HG03097 (cell line): Measurements from ENCODE around the gene CFAP61.
"Not testable (repeated sequence)": the region's sequence is repeated elsewhere in the genome, so short reads cannot be mapped to it uniquely, and the experiment has no call there.

Experiments used
- ATAC-seq: cut with Tn5 transposase; IDR thresholded peaks from one replicate; pipeline ENCODE4 v1.9.1; 2021; ENCODE audit not compliant: unreplicated experiment, low FRiP score

CFAP61 gene

DNA sequence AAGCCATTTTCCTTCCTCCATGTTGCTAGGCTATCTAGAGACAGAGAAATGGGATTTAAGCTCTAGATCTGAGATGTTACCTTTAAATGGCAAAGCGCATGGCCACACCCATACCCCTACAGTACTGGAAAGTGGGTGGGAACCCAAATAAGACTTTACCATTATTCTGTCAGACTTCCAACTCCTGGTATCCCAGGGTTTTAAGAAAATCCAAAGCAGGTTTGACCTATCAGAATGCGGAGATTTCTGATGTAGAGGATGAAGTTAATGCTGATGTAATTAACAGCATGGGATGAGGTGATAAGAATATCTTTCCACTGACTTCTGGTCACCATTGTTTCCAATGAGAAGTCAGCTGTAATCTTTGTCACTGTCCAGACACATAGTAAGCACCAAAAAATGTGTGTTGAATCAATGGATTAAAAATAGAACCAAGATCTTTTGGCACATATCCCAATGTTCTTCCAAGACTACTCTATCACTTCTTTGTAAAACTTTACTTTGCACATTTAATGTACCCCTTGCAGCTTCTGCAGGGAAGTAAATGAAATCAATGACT, 174.8 kb downstream of the CFAP61 start:
- no peak for ATAC-seq

DNA sequence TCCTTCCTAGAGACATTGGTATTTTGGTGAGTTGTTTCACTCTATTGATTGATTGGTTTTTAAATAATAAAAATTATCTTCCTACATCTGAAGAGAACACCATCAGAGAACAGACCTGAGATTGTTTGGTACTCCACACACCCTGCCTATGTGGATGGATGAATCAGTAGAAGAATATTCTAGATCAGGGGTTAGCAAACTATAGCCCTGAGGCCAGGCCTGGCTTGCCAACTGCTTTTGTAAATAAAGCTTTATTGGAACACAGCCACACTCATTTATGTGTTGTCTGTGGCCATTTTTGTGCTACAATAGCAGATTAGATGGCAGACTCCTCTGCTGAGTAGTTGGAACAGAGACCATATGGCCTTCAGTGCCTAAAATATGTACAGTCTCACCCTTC, 176.0 kb downstream of the CFAP61 start:
- no peak for ATAC-seq

DNA sequence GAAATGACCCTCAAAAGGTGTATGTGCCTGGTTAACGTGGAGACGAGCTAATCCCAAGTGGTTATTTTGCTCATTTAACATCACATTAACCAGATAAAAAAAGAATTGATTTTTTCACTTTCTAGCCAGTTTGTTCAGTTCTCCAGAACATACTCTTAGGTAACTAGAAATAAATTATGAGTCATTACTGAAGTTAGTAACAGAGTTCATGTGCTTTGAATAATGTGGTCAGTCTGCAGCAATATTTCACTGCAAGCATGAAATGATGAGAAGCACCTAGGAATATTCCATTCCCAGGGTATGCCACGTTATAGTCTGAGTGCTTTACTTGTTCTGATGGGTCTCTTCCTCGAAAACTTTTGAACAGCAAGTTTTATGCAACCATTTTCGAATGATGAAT, 177.3 kb downstream of the CFAP61 start:
- no peak for ATAC-seq

DNA sequence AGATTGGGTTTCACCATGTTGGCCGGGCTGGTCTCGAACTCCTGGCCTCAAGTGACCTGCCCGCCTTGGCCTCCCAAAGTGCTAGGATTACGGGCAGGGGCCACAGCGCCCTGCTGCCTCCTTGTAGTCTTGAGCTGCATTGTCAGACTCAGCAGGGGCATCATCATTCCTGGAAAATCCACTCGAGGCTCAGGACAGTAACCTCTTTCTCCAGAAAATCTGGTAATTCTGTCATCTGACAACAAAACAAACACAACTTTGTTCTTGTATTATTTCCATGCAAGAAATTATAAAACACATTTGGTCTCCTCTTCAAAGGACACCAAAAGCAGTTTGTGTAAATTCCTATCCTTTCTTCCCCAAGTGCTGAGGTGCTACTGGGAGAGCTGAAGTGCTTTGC, 178.4 kb downstream of the CFAP61 start:
- no peak for ATAC-seq

DNA sequence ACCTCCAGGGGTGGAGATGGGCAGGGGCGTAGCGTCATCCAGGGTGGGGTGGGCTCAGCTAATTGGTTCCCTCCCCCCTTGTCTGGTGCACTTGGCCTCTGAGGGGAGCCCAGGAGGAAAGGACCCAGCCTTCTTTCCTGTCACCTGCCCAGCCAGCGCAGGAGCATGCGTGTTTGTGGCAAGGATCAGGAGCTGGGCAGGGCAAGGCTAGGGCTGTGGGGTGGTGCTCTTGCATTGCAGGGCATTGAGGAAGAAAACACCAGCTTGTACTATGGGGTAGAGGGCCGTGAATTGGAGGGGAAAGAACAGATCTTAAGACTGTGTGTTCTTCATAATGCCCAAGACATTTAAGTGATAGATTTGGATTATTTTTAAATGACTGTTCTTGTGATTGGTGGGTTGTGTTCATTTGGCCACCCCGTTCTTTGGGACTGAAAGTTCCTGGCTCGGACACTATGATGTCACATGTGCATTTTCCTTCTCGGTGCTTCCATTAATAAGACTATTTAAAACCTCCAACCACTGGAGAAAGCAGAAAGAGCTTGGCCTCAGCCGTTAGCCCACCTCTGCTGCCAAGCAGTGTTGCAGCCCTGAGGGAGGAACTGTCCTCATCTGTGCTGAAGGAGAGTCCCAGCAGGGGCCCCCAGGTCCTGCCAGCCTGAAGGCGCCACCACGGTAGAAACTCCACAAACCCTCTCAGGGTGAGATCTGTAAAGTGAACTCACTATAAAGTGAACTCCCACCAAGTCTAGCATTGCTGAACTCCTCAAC, 179.4 kb downstream of the CFAP61 start:
- ATAC-seq, result no peak

DNA sequence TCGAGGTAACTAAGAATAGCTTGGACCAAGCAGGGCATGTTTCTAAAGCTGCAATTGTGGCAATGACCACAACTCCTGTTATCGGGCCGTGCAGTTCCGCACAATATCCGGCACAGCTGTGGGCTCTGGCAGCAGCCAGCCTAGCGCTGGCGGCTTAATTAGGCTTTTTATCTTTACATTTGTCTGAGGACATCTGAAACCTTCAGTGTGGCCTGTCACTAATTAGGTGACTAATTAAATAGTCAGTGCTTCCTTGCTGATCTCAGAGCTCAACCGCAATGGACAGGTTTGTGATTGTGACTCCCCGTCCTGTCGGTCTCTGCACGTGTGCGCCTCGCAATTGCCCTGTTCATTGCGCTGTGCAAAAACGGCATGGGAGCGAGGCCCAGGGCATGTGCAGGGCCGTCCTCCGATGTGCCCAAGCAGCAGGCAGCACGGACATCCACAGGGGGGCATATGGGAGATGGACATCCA, 180.7 kb downstream of the CFAP61 start:
- ATAC-seq, result no peak

DNA sequence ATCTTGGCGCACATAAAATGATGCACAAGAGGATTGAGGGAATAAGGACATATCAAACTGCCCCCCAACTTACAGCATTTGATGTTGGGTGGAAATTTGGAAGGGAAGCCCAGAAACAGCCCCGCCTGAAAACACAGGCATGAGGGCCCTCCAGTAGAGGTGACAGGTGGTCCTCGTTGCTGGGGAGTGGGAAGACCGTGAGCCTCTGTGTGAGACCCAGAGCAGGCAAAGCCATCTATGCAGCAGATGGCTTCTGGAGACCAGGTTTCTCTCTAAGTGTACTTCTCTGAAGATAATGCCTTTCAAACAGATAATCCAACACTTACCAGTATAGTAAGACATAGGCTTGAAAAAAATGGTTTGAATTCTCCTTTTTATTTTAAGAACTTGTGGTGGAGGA, 183.3 kb downstream of the CFAP61 start:
- no peak for ATAC-seq

DNA sequence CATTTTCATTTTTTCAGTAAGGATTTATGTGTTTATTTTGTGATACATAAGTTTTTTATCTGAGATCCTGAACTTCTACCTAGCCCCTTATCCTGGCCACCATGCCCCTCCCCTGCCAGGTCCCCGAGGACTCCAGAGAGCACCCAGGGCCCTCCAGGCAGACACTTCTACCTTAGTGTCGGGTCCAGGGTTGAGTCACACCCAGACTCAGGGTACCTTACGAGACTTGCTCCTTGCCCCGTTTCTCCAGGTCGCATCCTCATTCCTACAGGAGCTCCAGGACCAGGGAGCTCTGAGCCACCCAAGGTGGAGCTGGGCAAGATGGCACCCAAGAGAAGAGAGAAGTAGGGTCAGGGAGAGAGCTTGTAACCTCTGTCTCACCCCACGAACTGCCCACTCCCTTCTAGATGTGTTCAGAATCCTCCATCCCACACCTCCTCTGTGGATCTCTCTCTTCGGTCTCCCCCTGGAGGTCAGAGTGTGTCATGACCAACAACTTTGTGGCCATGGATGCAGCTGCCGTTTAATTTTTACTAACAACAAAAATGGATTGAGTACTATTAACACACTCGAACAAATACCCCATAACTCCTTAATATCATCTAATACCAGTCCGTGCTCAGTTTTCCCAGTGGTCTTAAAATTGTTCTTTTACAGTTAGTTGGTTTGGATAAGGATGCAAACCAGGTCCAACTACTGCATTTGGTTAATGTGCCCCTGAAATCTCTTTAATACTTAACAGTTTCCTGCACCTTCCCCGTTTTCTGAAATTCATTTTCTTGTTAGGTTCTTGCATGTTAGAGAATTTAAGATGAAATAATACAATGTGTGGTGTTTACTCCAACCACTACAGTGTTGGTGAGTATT, 185.0 kb downstream of the CFAP61 start:
- ATAC-seq, result no peak

DNA sequence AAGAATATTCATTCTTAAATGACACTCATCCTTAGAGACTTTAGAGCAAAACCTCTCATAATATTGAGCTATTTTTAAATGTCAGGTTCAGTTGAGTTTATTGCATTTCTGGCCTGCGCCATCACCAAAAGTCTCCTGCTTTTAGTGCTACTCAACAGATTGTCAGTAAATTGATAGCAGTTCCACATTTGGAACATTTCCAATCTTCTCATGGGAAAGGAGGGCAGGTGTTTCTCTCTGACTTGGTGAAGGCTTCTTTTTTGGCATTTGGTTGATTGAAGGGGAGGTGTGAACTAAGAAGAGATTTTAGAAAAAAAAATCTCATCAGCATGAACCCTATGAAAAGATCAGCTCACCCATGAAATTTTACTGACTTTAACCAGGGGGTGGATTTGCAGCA, 189.6 kb downstream of the CFAP61 start:
- ATAC-seq, result no peak

DNA sequence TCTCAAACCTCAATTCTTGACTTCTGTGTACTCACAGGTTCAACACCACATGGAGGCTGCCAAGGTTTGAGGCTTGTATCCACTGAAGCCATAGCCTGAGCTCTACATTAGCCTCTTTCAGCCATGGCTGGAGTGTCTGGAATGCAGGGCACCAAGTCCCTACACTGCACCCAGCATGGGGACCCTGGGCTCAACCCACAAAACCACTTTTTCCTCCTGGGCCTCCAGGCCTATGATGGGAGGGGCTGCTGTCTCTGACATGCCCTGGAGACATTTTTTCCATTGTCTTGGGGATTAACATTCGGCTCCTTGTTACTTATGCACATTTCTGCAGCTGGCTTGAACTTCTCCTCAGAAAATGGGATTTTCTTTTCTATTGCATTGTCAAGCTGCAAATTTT, 192.1 kb downstream of the CFAP61 start:
- ATAC-seq, result not testable (repeated sequence)

DNA sequence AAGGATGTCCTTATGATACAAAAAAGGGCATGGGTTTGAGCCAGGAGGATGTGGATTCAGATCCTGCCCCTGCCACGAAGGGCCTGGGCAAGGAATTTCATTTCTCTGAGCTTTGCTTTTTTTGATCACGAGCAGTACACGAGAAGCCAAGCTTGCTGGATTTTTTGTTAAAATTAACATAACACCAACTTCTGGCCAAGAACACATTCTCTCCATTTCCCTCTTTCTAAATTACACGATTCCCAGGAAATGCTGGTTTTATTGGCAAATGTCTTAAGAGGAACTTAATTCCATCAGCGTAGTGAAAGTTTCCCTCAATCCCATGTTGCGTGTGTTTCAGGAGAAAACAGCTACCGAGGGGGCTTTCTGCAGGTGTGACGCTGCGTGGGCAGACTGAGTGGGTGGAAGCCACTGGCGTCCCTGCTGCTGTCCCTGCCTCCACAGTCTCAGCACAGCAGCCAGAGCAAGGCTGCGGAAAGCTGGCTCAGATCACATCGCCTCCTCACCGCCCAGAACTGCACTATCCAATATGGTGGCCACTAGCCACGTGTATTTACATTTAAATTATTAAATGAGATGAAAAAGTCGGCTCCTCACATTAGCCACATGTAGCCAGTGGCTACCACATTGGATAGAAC, 194.8 kb downstream of the CFAP61 start:
- no peak for ATAC-seq

DNA sequence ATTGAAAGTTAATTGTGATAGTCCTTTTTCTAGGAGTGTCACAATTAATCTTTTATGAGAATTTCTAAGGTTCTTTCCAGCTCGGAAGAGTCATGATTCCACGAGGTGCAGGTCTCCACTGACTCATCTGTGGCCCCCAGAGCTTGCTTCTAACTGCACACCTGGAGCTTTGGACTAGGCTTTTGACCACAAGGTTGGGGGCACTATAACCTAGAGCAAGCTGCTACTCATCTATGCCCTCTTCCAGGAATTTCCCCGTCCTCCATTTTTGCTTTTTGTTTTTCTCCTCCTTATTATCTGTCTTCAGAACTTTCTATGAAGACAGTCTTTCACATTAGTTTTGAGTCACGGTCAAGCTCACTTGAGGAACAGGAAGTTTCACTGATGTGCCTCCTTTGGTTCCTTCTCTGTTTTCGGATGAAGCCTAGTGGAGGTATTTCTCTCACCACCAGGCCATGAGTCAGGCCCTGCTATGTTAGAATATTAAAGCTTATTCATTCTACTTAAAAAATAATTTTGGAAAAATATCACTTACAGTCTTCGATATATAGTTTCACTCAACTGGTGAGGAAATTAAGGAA, 196.4 kb downstream of the CFAP61 start:
- no peak for ATAC-seq

DNA sequence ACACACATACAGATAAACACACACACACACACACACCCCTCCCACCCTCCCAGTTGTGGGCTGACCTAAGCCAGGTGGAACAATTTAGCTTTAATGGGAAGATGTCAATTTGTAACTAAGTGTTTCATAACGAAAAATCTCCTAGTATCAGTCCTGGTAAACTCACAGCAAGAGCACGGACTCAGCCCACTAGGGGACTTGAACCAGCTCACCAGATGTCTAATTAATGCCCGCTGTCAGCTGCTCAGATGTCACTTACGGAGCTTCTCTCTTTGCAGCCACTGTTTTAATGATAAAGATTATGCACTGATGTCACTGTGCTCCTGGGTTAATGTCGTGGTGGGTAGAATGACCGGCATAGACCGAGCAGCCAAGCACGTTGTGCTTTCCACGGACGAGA, 199.0 kb downstream of the CFAP61 start:
- ATAC-seq, result no peak

DNA sequence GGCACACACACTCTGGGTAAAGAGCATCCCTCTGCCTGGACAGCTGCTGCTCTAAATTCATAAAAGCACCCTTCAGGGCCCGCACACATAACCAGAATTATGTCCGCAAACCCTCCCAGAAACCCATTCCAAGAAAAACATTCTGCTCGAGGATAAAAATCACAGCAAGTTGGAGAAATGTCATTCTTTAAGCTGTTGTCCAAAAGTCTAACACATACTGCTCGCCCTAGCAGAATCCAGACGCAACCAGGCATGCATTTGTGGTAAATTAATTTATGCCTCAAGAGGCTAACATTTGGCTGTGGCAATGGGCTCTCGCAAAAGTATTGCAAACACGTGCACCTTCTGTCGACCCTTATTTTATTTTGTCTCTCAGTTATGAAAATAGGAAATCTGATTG, 199.5 kb downstream of the CFAP61 start:
- no peak for ATAC-seq

DNA sequence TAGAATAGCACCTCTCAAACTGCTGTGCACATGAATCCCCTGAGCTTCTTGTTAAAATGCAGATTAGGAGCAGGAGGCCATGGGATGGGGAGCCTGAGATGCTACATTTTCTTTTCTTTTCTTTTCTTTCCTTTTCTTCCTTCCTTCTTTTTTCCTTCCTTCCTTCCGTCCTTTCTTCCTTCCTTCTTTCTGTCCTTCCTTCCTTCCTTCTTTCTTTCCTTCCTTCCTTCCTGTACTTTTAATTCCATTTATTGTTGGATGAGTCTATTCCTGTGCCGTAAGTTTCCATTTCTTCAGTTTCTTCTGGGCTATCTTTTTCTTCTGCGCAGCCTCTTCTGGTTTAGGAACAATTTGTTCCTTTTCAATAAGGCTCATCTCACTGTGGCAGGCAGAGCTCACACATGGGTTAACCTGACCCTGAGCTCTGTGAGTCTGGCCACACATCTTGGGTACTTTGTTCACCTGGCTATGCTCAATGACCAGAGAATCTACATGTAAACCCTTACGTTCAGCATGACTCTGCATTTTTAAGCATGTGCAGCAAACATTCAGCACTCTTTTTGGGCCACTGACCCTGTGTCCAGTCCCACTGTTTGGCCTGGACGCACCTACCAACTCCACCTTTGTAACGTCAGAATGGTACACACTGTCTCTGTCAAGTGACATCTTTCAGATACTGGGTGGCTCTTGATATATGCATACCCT, 200.9 kb downstream of the CFAP61 start:
- ATAC-seq, result no peak

DNA sequence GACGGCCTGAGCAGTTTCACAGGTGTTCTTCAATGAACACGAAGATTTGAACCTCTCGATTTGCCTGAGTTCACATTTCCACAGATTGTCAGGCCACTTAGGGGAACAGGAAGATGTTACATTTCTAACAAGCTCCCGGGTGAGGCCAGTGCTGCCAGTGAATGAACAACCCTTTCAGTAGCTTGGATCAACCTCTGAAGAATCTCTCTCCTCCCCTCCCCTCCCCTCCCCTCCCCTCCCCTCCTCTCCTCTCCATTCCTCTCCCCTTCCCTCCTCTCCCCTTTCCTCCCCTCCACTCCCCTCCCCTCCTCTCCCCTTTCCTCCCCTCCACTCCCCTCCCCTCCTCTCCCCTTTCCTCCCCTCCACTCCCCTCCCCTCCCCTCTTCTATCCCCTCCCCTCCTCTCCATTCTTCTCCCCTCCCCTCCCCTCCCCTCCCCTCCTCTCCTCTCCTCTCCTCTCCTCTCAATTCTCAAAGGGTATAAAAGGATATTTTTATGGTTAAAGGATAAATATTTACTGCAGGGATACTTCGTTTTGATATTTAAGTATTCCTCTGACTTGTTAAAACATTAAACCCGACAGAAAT, 201.5 kb downstream of the CFAP61 start:
- ATAC-seq, result no peak

DNA sequence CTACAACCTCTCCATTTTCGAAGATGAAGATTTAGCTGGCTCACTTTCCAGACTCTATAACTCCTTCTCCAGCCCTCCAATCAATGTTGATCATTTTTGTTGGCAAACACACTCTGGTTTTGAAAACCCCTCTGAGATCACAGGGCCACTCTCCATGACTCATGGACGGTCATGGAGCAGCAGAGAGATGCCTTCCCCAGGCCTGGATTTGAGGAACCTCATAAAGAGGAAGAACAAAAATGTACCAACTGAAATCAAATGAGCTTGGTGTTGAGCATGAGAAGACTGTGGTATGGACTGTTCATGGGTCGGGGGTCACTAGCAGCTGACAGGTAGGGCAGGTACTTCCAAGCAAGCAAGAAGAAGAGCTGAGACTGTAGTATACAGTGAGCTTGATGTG, 202.8 kb downstream of the CFAP61 start:
- ATAC-seq, result no peak

DNA sequence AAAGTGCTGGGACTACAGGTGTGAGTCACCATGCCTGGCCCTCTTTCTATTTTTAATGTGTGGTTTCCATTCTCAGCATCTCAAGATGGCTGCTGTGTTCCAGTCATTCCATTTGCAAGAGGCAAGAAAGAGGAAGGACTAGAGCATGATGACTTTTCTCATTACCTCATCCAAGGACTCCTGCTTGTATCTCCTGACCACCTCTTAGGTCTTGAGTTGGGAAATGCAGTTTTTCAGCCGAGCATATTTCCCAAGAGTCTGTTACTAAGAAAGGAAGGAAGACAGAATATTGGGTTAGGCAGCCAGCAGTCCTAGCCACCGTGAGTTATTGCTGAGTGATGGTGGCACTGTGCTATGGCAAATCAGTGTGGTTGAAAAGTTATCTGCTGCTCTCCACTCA, 207.2 kb downstream of the CFAP61 start:
- ATAC-seq, result no peak

DNA sequence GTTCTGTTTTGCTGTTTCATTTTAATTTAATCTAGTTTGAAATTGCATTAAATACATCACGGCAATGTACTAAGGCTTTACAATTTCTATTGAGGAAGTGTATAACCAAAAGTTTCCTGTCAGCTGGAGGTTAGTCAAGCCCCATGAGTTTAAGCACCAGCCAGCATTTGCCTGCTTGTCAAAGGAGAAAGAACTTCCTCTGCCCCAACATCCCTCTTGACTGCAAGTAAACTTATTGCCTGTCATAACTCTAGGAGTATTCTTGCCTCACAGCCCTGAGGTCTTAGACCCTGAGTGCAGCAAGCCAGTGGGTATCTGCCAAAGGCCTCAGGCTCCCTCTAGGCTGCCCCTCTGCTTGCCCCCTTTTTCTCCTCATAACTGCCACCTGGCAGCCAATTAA, 208.8 kb downstream of the CFAP61 start:
- ATAC-seq, result no peak

DNA sequence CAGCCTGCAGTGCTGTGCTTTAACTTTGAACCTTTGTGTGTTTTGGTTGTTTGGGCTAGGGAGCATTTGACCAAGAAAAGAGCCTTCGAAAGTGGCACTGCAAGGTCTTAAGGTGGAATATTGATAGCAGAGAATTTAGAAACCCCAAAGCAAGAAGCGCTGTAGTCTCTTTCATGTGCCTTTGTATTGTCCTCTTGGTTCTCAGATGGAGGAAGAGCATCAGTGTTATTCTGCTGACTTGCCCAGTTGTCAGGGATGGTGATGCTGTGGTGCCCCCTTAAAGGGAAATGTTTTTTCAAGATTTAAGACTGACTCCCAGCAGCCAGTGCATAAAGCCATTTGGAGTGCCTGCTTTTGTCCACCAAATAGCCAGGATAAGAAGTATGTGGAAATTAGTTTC, 212.9 kb downstream of the CFAP61 start:
- ATAC-seq, result no peak
